WTC11 (cell line): ENCODE results near the gene SPEN. TPM values are rescaled to one million over a fixed set of nuclear protein-coding genes. Genes with fewer than 3 reads are reported as not detected.

ENCODE experiments used
- ATAC-seq: fragments of 200-7000 bp; cut with Tn5 transposase; 2 replicates; pipeline ENCODE4 v1.10.0; 2021; ENCODE audit warnings: mild to moderate bottlenecking, moderate library complexity
- CTCF ChIA-PET: fragments of 300-600 bp; sonication (Branson Sonifier 250); formaldehyde crosslinking; loops from one replicate; lab custom pipeline; 2021; ENCODE audit warnings: antibody characterized with exemption; lab: Charles Lee
- POLR2A ChIA-PET: fragments of 350-600 bp; sonication (Branson Sonifier 250); formaldehyde crosslinking; loops from one replicate; lab custom pipeline; 2021; ENCODE audit warnings: antibody characterized with exemption; lab: Charles Lee
- DNase-seq: peaks from one replicate; pipeline ENCODE4 v3.0.0; 2021; ENCODE audit warnings: low spot score
- H3K27ac Mint-ChIP-seq: 2 replicates; pipeline ENCODE4 v1.8.0; 2021; ENCODE audit warnings: mixed read lengths
- H3K27me3 Mint-ChIP-seq: 2 replicates; pipeline ENCODE4 v1.8.0; 2021; ENCODE audit warnings: low read depth, mild to moderate bottlenecking, moderate library complexity, mixed read lengths
- H3K36me3 Mint-ChIP-seq: 2 replicates; pipeline ENCODE4 v1.8.0; 2021; ENCODE audit warnings: mixed read lengths
- H3K4me1 Mint-ChIP-seq: 2 replicates; pipeline ENCODE4 v1.8.0; 2022; ENCODE audit warnings: mixed read lengths
- H3K4me3 Mint-ChIP-seq: 2 replicates; pipeline ENCODE4 v1.8.0; 2021; ENCODE audit warnings: mild to moderate bottlenecking, moderate library complexity, mixed read lengths
- H3K9me3 Mint-ChIP-seq: 2 replicates; pipeline ENCODE4 v1.8.0; 2021; ENCODE audit warnings: mixed read lengths
- ATF1 ChIP-seq: sonication (generic); formaldehyde crosslinking; IDR thresholded peaks from 2 replicates; pipeline ENCODE4 v1.8.1; 2023; ENCODE audit warnings: mild to moderate bottlenecking, moderate library complexity, missing genetic modification reagents
- ATF2 ChIP-seq: sonication (generic); formaldehyde crosslinking; IDR thresholded peaks from 2 replicates; pipeline ENCODE4 v1.8.1; 2022; ENCODE audit warnings: low read depth, missing genetic modification reagents, borderline replicate concordance
- CBFB ChIP-seq: sonication (generic); formaldehyde crosslinking; IDR thresholded peaks from 2 replicates; pipeline ENCODE4 v1.8.1; 2022; ENCODE audit warnings: mild to moderate bottlenecking, low read depth, missing genetic modification reagents
- CTCF ChIP-seq: fragments of 200-600 bp; IDR thresholded peaks from 2 replicates; pipeline ENCODE4 v1.8.0; 2022; ENCODE audit warnings: antibody characterized with exemption
- E2F5 ChIP-seq: sonication (generic); formaldehyde crosslinking; IDR thresholded peaks from 2 replicates; pipeline ENCODE4 v1.8.1; 2022; ENCODE audit warnings: mild to moderate bottlenecking, moderate library complexity, missing genetic modification reagents
- FOXK1 ChIP-seq: sonication (generic); formaldehyde crosslinking; IDR thresholded peaks from 2 replicates; pipeline ENCODE4 v1.8.0; 2022; ENCODE audit warnings: mild to moderate bottlenecking, moderate library complexity, missing genetic modification reagents
- FOXP1 ChIP-seq: sonication (generic); formaldehyde crosslinking; IDR thresholded peaks from 2 replicates; pipeline ENCODE4 v1.8.0; 2022; ENCODE audit warnings: missing genetic modification reagents, mild to moderate bottlenecking, moderate library complexity, borderline replicate concordance
- FOXP4 ChIP-seq: sonication (generic); formaldehyde crosslinking; IDR thresholded peaks from 2 replicates; pipeline ENCODE4 v1.8.0; 2022; ENCODE audit warnings: mild to moderate bottlenecking, missing genetic modification reagents
- IRF2 ChIP-seq: sonication (generic); formaldehyde crosslinking; IDR thresholded peaks from 2 replicates; pipeline ENCODE4 v1.8.0; 2022; ENCODE audit warnings: low read depth, missing genetic modification reagents, borderline replicate concordance
- JUN ChIP-seq: sonication (generic); formaldehyde crosslinking; IDR thresholded peaks from 2 replicates; pipeline ENCODE4 v1.8.0; 2023; ENCODE audit warnings: mild to moderate bottlenecking, missing genetic modification reagents
- MXD4 ChIP-seq: fragments of 250-450 bp; sonication (Bioruptor Pico); IDR thresholded peaks from 2 replicates; pipeline ENCODE4 v1.8.0; 2021; ENCODE audit warnings: mild to moderate bottlenecking, moderate library complexity, borderline replicate concordance
- NFATC4 ChIP-seq: fragments of 250-450 bp; sonication (Bioruptor Pico); IDR thresholded peaks from 2 replicates; pipeline ENCODE4 v1.9.0; 2021; ENCODE audit warnings: mild to moderate bottlenecking
- NFYB ChIP-seq: sonication (generic); formaldehyde crosslinking; conservative IDR thresholded peaks from 2 replicates; pipeline ENCODE4 v1.8.0; 2022; ENCODE audit warnings: low read depth, missing genetic modification reagents
- NR1H2 ChIP-seq: sonication (generic); formaldehyde crosslinking; IDR thresholded peaks from 2 replicates; pipeline ENCODE4 v1.9.0; 2021; ENCODE audit warnings: mild to moderate bottlenecking, moderate library complexity, missing genetic modification reagents
- NR3C1 ChIP-seq: sonication (generic); formaldehyde crosslinking; conservative IDR thresholded peaks from 2 replicates; pipeline ENCODE4 v1.8.1; 2023; ENCODE audit warnings: low read depth, mild to moderate bottlenecking, missing genetic modification reagents
- SP1 ChIP-seq: sonication (generic); formaldehyde crosslinking; conservative IDR thresholded peaks from 2 replicates; pipeline ENCODE4 v1.8.1; 2022; ENCODE audit warnings: missing genetic modification reagents
- ZNF138 ChIP-seq: sonication (generic); formaldehyde crosslinking; conservative IDR thresholded peaks from 2 replicates; pipeline ENCODE4 v1.8.1; 2022; ENCODE audit warnings: mild to moderate bottlenecking, moderate library complexity, missing genetic modification reagents
- ZNF317 ChIP-seq: sonication (generic); formaldehyde crosslinking; IDR thresholded peaks from 2 replicates; pipeline ENCODE4 v1.8.1; 2023; ENCODE audit warnings: low read depth, mild to moderate bottlenecking, moderate library complexity, missing genetic modification reagents, borderline replicate concordance
- ZNF396 ChIP-seq: fragments of 250-450 bp; sonication (Bioruptor Pico); IDR thresholded peaks from 2 replicates; pipeline ENCODE4 v1.8.0; 2021; ENCODE audit warnings: mild to moderate bottlenecking, moderate library complexity, borderline replicate concordance
- ZNF416 ChIP-seq: fragments of 250-450 bp; sonication (Bioruptor Pico); IDR thresholded peaks from 2 replicates; pipeline ENCODE4 v1.9.0; 2021; ENCODE audit warnings: mild to moderate bottlenecking, inconsistent platforms
- ZNF512 ChIP-seq: sonication (generic); formaldehyde crosslinking; IDR thresholded peaks from 2 replicates; pipeline ENCODE4 v1.8.1; 2022; ENCODE audit warnings: missing genetic modification reagents, borderline replicate concordance
- total RNA-seq: library from RNA; stranded (reverse); gene quantifications from 3 replicates; pipeline ENCODE4 v1.2.3, GENCODE V29; 2021
- TF ChIP-seq, protein P1 (sequence below): sonication (generic); formaldehyde crosslinking; IDR thresholded peaks from 2 replicates; pipeline ENCODE4 v1.8.1; 2022; ENCODE audit warnings: low read depth, mild to moderate bottlenecking, moderate library complexity, missing genetic modification reagents, borderline replicate concordance
- TF ChIP-seq, protein P2 (sequence below): sonication (generic); formaldehyde crosslinking; IDR thresholded peaks from 2 replicates; pipeline ENCODE4 v1.8.0; 2022; ENCODE audit warnings: mild to moderate bottlenecking, missing genetic modification reagents
- TF ChIP-seq, protein P3 (sequence below): fragments of 250-450 bp; sonication (Bioruptor Pico); IDR thresholded peaks from 2 replicates; pipeline ENCODE4 v1.9.0; 2021; ENCODE audit warnings: mild to moderate bottlenecking

SPEN gene
- total RNA-seq, 1 experiment from 2014 or later = 48.8 TPM

DNA sequence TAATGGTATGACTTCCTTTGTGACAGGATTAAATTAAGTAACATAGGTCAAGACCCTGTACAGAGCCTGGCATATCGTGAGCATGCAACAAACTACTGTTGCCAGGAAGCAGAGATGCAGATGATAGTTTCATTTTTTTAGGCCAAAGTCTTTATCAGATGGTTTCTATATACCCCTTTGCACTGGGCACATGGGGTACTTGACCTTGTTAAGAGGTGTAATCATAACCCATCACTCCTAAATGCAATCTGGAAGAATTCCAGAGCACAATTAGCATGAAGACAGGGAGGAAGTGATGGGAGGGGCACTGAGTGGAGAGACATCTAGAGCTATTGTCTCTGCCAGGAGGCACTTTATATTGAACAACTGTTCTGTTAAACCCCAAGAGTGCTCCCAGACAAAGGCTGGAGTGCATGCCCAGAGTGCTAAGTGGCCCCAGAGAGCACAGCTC lies 106.3 kb downstream of the SPEN start:
- Mint-ChIP-seq H3K36me3 (no peaks in the 10 kb centered on the region), H3K4me1 (peaks cover 72% of the 10 kb centered on the region), H3K27me3 (no peaks in the 10 kb centered on the region), H3K4me3 (no peak overlapping the region), H3K9me3 (no peaks in the 10 kb centered on the region), H3K27ac (peak overlapping the region; percentile 73)
- TF ChIP-seq ATF1 (CRISPR knock-in tag) (no peak), ZNF396 (CRISPR knock-in tag) (no peak), E2F5 (CRISPR knock-in tag) (no peak), NR3C1 (no peak), ATF2 (CRISPR knock-in tag) (no peak), ZNF317 (CRISPR knock-in tag) (no peak), NFYB (CRISPR knock-in tag) (no peak), NR1H2 (CRISPR knock-in tag) (no peak), CTCF (no peak), FOXK1 (CRISPR knock-in tag) (no peak), IRF2 (no peak), ZNF512 (CRISPR knock-in tag) (no peak), FOXP1 (no peak), ZNF416 (no peak), NFATC4 (CRISPR knock-in tag) (no peak)
- TF ChIP-seq, protein P1, sequence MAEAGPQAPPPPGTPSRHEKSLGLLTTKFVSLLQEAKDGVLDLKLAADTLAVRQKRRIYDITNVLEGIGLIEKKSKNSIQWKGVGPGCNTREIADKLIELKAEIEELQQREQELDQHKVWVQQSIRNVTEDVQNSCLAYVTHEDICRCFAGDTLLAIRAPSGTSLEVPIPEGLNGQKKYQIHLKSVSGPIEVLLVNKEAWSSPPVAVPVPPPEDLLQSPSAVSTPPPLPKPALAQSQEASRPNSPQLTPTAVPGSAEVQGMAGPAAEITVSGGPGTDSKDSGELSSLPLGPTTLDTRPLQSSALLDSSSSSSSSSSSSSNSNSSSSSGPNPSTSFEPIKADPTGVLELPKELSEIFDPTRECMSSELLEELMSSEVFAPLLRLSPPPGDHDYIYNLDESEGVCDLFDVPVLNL = no peak
- TF ChIP-seq, protein P2, sequence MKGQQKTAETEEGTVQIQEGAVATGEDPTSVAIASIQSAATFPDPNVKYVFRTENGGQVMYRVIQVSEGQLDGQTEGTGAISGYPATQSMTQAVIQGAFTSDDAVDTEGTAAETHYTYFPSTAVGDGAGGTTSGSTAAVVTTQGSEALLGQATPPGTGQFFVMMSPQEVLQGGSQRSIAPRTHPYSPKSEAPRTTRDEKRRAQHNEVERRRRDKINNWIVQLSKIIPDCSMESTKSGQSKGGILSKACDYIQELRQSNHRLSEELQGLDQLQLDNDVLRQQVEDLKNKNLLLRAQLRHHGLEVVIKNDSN (CRISPR knock-in tag) = no peak
- POLR2A ChIA-PET = no interaction called here
- DNase-seq (no peak), ATAC-seq (0 out of 2 replicates have a peak, but pooled peaks have one; percentile 3)
- CTCF ChIA-PET = interaction anchor here (0.6 to 1.9 kb wide), 8 partner anchors 10 to 162 kb away, joined by 3 to 16 read pairs (median 4); partner anchors contain the start of gene ZBTB17

DNA sequence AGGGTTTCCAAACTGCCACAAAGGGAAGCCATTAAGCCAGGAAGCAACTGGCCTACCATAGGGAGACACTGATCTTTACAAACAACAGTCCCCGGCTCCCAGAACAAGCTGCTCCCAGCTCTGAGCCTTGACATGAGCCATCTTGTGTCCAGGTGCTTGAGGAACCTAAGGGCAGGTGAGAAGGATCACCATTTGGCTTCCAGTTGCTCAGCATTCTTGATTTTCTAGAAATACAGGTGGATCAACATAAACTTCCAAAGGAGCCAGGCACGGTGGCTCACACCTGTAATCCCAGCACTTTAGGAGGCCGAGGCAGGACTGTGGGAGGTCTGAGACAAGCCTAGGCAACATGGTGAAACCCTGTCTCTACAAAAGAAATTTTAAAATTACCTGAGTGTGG lies 106.8 kb downstream of the SPEN start:
- no peaks in the 10 kb centered on the region for H3K9me3 Mint-ChIP-seq
- ChIA-PET POLR2A (no interaction called here), CTCF (interaction anchor here (0.6 to 1.9 kb wide), 5 partner anchors 17 to 163 kb away, joined by 3 to 16 read pairs (median 4); partner anchors contain the start of gene ZBTB17)
- no peak for ATAC-seq
- H3K27ac Mint-ChIP-seq = peak overlapping the region; percentile 73
- H3K4me1 Mint-ChIP-seq = peaks cover 70% of the 10 kb centered on the region
- no peaks in the 10 kb centered on the region for H3K36me3 Mint-ChIP-seq
- no peak overlapping the region for H3K4me3 Mint-ChIP-seq
- H3K27me3 Mint-ChIP-seq = no peaks in the 10 kb centered on the region
- no peak for DNase-seq
- TF ChIP-seq, protein P3, sequence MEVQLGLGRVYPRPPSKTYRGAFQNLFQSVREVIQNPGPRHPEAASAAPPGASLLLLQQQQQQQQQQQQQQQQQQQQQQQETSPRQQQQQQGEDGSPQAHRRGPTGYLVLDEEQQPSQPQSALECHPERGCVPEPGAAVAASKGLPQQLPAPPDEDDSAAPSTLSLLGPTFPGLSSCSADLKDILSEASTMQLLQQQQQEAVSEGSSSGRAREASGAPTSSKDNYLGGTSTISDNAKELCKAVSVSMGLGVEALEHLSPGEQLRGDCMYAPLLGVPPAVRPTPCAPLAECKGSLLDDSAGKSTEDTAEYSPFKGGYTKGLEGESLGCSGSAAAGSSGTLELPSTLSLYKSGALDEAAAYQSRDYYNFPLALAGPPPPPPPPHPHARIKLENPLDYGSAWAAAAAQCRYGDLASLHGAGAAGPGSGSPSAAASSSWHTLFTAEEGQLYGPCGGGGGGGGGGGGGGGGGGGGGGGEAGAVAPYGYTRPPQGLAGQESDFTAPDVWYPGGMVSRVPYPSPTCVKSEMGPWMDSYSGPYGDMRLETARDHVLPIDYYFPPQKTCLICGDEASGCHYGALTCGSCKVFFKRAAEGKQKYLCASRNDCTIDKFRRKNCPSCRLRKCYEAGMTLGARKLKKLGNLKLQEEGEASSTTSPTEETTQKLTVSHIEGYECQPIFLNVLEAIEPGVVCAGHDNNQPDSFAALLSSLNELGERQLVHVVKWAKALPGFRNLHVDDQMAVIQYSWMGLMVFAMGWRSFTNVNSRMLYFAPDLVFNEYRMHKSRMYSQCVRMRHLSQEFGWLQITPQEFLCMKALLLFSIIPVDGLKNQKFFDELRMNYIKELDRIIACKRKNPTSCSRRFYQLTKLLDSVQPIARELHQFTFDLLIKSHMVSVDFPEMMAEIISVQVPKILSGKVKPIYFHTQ (CRISPR knock-in tag) = no peak
- TF ChIP-seq FOXP4 (CRISPR knock-in tag) = no peak
- no peak for TF ChIP-seq NFATC4 (CRISPR knock-in tag)
- no peak for TF ChIP-seq JUN (CRISPR knock-in tag)
- no peak for TF ChIP-seq CBFB (CRISPR knock-in tag)
- no peak for TF ChIP-seq ZNF138 (CRISPR knock-in tag)
- no peak for TF ChIP-seq SP1
- TF ChIP-seq MXD4 (CRISPR knock-in tag) = no peak
